Chondrocyte (in vitro differentiated cells): Measurements from ENCODE around the gene ELMO1. TPM values are rescaled to one million over a fixed set of nuclear protein-coding genes. Genes with fewer than 3 reads are reported as not detected.

ENCODE experiments used
- DNase-seq: peaks from one replicate; pipeline ENCODE4 v3.0.0; 2021; ENCODE audit warnings: mixed read lengths, low spot score
- H3K27ac Mint-ChIP-seq: one replicate; pipeline ENCODE4 v1.8.0; 2021; ENCODE audit warnings: mild to moderate bottlenecking, moderate library complexity, mixed read lengths; ENCODE audit not compliant: unreplicated experiment
- H3K27me3 Mint-ChIP-seq: 2 replicates; pipeline ENCODE4 v1.8.0; 2021; ENCODE audit warnings: low read depth, mixed read lengths
- H3K36me3 Mint-ChIP-seq: 2 replicates; pipeline ENCODE4 v1.8.0; 2021; ENCODE audit warnings: low read depth, mixed read lengths
- H3K4me1 Mint-ChIP-seq: 2 replicates; pipeline ENCODE4 v1.8.0; 2021; ENCODE audit warnings: low read depth, mild to moderate bottlenecking, mixed read lengths
- H3K4me3 Mint-ChIP-seq: one replicate; pipeline ENCODE4 v1.8.0; 2021; ENCODE audit warnings: mild to moderate bottlenecking, moderate library complexity, mixed read lengths; ENCODE audit not compliant: unreplicated experiment
- H3K9me3 Mint-ChIP-seq: 2 replicates; pipeline ENCODE4 v1.8.0; 2021; ENCODE audit warnings: low read depth, mixed read lengths
- total RNA-seq: library from RNA; stranded (reverse); gene quantifications from 3 replicates; pipeline ENCODE4 v1.2.1, GENCODE V29; 2021
- TF ChIP-seq, protein P1 (sequence below): fragments of 200-600 bp; sonication (generic); IDR thresholded peaks from 2 replicates; pipeline ENCODE4 v1.5.0; 2021; ENCODE audit warnings: antibody characterized with exemption, mild to moderate bottlenecking, moderate library complexity

The ELMO1 gene
- total RNA-seq, 1 donor from 2014 or later, result 0.42 TPM

DNA sequence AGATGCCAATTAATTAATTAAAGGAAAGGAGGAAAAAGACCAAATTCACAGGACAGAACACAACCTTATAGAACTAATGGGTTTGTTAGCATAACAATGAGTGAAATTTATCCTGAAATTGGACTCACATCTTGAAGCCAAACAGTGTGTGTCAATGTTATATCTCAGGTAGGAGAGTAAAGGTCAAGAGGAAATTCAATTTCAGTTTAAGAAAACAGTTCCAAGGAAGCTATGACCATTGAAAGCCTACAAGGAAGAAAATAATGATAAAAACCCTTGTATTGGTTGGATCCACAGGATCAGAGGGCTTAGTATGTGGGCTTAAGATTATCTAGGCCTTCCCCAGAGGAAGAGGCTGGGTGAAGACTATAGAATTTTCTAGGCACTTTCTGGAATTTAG, 525.5 kb downstream of the ELMO1 start:
- no peak overlapping the region for H3K4me3 Mint-ChIP-seq
- no peaks in the 10 kb centered on the region for H3K36me3 Mint-ChIP-seq
- H3K9me3 Mint-ChIP-seq, result peaks cover 5% of the 10 kb centered on the region
- no peaks in the 10 kb centered on the region for H3K4me1 Mint-ChIP-seq
- no peaks in the 10 kb centered on the region for H3K27me3 Mint-ChIP-seq
- DNase-seq, result no peak
- H3K27ac Mint-ChIP-seq, result no peak overlapping the region
- TF ChIP-seq, protein P1, sequence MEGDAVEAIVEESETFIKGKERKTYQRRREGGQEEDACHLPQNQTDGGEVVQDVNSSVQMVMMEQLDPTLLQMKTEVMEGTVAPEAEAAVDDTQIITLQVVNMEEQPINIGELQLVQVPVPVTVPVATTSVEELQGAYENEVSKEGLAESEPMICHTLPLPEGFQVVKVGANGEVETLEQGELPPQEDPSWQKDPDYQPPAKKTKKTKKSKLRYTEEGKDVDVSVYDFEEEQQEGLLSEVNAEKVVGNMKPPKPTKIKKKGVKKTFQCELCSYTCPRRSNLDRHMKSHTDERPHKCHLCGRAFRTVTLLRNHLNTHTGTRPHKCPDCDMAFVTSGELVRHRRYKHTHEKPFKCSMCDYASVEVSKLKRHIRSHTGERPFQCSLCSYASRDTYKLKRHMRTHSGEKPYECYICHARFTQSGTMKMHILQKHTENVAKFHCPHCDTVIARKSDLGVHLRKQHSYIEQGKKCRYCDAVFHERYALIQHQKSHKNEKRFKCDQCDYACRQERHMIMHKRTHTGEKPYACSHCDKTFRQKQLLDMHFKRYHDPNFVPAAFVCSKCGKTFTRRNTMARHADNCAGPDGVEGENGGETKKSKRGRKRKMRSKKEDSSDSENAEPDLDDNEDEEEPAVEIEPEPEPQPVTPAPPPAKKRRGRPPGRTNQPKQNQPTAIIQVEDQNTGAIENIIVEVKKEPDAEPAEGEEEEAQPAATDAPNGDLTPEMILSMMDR, result no peak

DNA sequence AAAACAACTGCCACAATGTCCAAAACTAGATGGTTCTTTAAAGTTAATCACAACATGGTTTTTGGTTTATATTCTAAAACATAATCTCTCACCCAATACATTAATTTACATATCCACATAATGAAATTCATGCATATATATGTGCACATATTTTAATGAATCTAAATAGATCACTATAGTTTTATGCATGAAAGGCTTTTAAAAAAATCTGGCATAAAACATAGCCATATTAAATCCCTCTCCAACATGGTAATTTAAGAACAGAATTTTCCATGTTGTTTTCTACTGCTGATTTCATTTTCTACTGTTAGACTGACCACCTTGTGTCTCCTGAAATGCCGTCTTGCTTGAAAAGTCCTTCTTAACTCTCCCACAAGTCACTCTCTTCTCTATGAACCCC, 528.2 kb downstream of the ELMO1 start:
- H3K9me3 Mint-ChIP-seq, result peaks cover 5% of the 10 kb centered on the region
- no peak overlapping the region for H3K27ac Mint-ChIP-seq
- TF ChIP-seq, protein P1, result no peak
- DNase-seq, result no peak
- H3K27me3 Mint-ChIP-seq, result peaks cover 4% of the 10 kb centered on the region
- H3K4me3 Mint-ChIP-seq, result no peak overlapping the region
- no peaks in the 10 kb centered on the region for H3K4me1 Mint-ChIP-seq
- no peaks in the 10 kb centered on the region for H3K36me3 Mint-ChIP-seq

DNA sequence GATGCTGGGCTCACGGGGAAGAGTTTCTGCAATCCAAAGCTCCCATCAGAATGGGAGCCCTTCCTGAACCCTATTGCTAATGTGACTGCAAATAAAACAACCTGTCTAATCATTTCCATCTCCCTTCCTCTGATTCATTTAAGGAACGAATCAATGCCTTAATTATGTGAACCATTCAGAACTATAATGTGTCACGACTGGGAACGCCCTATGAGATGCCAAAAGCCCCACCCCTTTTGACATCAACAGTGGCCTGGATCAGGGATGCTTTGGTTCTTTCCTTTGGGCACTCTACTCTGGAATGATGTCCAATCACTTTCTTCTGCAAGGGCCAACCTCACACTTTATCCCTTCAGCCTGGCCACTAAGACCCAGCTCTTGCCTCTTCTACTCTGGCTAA, 528.9 kb downstream of the ELMO1 start:
- peaks cover 5% of the 10 kb centered on the region for H3K9me3 Mint-ChIP-seq
- DNase-seq, result no peak
- no peaks in the 10 kb centered on the region for H3K4me1 Mint-ChIP-seq
- H3K27ac Mint-ChIP-seq, result no peak overlapping the region
- no peak overlapping the region for H3K4me3 Mint-ChIP-seq
- TF ChIP-seq, protein P1, result no peak
- H3K36me3 Mint-ChIP-seq, result no peaks in the 10 kb centered on the region
- peaks cover 4% of the 10 kb centered on the region for H3K27me3 Mint-ChIP-seq

DNA sequence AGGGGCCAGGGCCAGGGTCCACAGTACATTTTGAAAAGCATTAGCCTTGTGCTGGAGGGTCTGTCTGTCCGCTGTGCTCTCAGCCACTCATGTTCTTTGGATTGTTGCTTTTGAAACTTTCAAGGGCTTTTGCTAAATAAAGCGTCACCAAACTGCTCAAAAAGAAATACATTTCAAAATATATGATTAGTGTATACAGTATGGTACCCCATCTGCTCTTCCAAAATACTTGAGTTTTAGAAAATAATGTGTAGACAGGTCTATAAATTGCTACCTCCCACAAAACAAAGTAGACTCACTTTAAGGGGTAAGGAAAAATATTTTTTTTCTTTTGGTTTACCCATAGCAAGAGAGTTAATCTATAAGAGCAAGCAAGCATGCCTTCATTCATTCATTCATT, 530.1 kb downstream of the ELMO1 start:
- no peak for DNase-seq
- H3K27ac Mint-ChIP-seq, result no peak overlapping the region
- H3K9me3 Mint-ChIP-seq, result peaks cover 5% of the 10 kb centered on the region
- H3K27me3 Mint-ChIP-seq, result peaks cover 4% of the 10 kb centered on the region
- no peak overlapping the region for H3K4me3 Mint-ChIP-seq
- no peaks in the 10 kb centered on the region for H3K36me3 Mint-ChIP-seq
- TF ChIP-seq, protein P1, result no peak
- H3K4me1 Mint-ChIP-seq, result no peaks in the 10 kb centered on the region

DNA sequence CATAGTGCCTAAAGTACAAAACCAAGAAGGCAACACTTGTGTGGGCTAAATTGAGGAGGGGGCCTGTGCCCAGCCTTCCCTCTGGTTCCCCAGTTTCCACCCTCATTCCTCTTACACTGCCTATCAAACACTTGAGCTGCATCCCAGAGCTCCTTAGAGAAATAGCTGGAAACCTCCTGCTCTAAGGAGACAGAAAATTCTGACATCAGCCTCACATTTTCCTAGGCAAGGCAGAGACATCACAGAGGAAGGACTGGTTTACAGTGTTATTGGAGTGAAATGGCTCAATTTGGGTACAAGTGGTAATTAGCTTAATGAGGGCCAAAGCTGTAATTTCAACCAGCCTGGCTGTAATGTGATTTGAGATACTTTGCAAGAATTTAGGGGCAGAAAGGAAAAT, 532.0 kb downstream of the ELMO1 start:
- TF ChIP-seq, protein P1, result no peak
- Mint-ChIP-seq H3K27me3 (peaks cover 6% of the 10 kb centered on the region), H3K4me1 (no peaks in the 10 kb centered on the region), H3K9me3 (peaks cover 5% of the 10 kb centered on the region), H3K36me3 (no peaks in the 10 kb centered on the region), H3K4me3 (no peak overlapping the region), H3K27ac (no peak overlapping the region)
- DNase-seq, result no peak
